Small intestine (tissue), 7 donors: Measurements from ENCODE around the gene HMCES. TPM values are rescaled to one million over a fixed set of nuclear protein-coding genes. Genes with fewer than 3 reads are reported as not detected.

Source experiments
- DNase-seq, 2 donors: peaks; one replicate each; pipeline versions ENCODE4 v3.0.0 to v3.0.0-alpha.2; 2013
- FAIRE-seq: peaks from 2 replicates; lab custom pipeline; 2012; peaks lifted over from hg19 to GRCh38; lab: Jason Lieb, UNC
- H3K27ac ChIP-seq, 3 donors: one replicate each; pipeline ENCODE4 v1.5.1; 2013; ENCODE audit warnings: low read length in 2 of 3, mild to moderate bottlenecking in 2 of 3, control low read depth in 1 of 3, inconsistent platforms in 1 of 3, low read depth in 1 of 3, moderate library complexity in 1 of 3
- H3K27me3 ChIP-seq, 3 donors: one replicate each; pipeline ENCODE4 v1.6.1; 2013; ENCODE audit warnings: low read length in 3 of 3, inconsistent platforms in 1 of 3; ENCODE audit not compliant: control insufficient read depth in 3 of 3, insufficient read depth in 3 of 3
- H3K36me3 ChIP-seq, 3 donors: one replicate each; pipeline ENCODE4 v1.6.1; 2013; ENCODE audit warnings: low read length in 3 of 3, inconsistent platforms in 1 of 3, low read depth in 1 of 3, mild to moderate bottlenecking in 1 of 3, moderate library complexity in 1 of 3; ENCODE audit not compliant: control insufficient read depth in 3 of 3, insufficient read depth in 2 of 3
- H3K4me1 ChIP-seq, 3 donors: one replicate each; pipeline ENCODE4 v1.6.1; 2013; ENCODE audit warnings: low read length in 2 of 3, inconsistent platforms in 1 of 3, low read depth in 1 of 3, mild to moderate bottlenecking in 1 of 3, moderate library complexity in 1 of 3; ENCODE audit not compliant: control insufficient read depth in 3 of 3, insufficient read depth in 2 of 3
- H3K4me3 ChIP-seq, 3 donors: one replicate each; pipeline ENCODE4 v1.5.1; 2013; ENCODE audit warnings: low read length in 3 of 3, control low read depth in 1 of 3, inconsistent platforms in 1 of 3, low read depth in 1 of 3, mild to moderate bottlenecking in 1 of 3, moderate library complexity in 1 of 3
- H3K9me3 ChIP-seq, 2 donors: one replicate each; pipeline ENCODE4 v1.6.1; 2013; ENCODE audit warnings: low read depth in 1 of 2, low read length in 1 of 2; ENCODE audit not compliant: control insufficient read depth in 2 of 2, insufficient read depth in 1 of 2
- WGBS, 3 donors: extraction: QIAGEN DNeasy Blood & Tissue Kit; methylation state at CpG; one replicate each; pipeline ENCODE4 v1.1.7; 2013; 5-methylcytosine and 5-hydroxymethylcytosine counted together
- polyA plus RNA-seq, 4 donors: library from polyadenylated mRNA; stranded (reverse) in 3 of 4; unstranded in 1 of 4; fragments of 200-250 nt in 3 of 4; fragments of 120-200 nt in 1 of 4; gene quantifications; one replicate each; pipeline versions ENCODE4 v1.2.1 to v1.2.3, GENCODE V29; 2013
- donor health status: healthy with polysubstance abuse.
- donor health status: control.
- donor health status: control.
- donor health status: Bipolar disorder and iron deficiency.
- donor health status: healthy.

HMCES gene
- polyA plus RNA-seq, 4 donors: 28.9 to 35.3 (median 34.5) TPM

DNA sequence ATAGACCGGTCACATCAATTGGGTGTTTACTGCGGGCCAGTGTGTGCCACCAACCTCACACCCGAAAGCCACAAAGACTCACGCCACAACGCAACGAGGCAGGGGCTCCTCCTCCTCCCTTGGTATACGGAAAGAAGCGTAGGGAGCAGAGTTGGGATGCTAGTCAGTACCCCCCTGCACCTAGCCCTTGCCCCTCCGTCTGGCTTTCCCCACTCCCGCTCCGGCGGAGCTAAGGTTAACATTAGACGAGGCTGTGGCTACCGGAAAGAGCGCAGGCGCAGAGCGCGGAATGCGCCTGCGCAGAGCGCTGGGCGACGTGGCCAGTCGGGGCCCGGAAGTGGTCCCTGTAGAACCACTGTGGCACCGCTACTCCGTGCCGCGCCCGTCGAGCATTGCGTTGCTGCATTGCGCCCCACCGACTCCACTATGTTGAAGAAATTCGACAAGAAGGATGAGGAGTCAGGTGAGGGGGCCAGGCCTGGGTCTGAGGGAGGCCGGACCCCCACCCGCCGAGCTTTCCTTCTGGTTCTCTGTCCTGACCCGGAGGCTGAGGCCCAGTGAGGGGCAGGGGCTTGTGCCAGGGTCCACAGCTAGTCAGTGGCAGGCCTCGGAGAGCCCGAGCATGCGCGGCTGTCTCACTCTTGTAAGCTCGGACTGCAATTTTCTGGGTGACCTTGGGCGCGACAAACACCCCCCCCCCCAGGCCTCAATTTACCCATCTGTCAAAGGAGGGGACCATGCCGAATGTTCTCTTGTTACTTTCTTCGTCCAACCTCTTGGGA, 29.2 kb upstream of the HMCES start, which contains the start of gene COPG1:
COPG1 (plus strand) TSS at position 323 of the 782 bp plus-strand sequence; CDS start at position 427, 104 bp downstream.
- DNase-seq (peak; percentile 91 to 98), FAIRE-seq (no peak)
- H3K27me3 ChIP-seq: no peaks in the 10 kb centered on the region
- no peaks in the 10 kb centered on the region for H3K9me3 ChIP-seq
- H3K4me1 ChIP-seq: peaks cover 4 to 17% (median 8%) of the 10 kb centered on the region in 3 donors
- H3K36me3 ChIP-seq: peaks cover 10 to 24% (median 16%) of the 10 kb centered on the region in 3 donors
- 0% methylated on average over 48 of the region's 48 CpGs for WGBS, 3 donors
- H3K27ac ChIP-seq: peak within 1 kb of the TSS; percentile 82 to 85 (median 84)
- peak within 1 kb of the TSS; percentile 94 to 100 (median 97) for H3K4me3 ChIP-seq

DNA sequence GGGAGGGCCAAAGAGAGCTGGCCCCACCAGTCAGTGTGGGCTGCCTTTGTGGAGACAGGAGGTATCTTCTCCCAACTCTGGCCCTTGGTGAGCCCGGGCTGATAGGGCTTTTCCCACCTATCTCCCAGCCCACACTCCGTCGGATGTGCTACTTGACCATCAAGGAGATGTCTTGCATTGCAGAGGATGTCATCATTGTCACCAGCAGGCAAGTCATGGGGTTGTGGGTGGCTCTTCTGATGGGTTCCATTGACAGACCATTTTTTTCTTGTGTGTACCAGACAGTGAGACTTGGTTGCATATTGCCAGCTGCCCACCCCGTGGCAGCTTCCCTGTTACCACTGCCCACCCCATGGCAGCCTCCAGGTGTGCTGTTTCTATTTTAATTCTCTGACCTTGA, 25.9 kb upstream of the HMCES start:
- FAIRE-seq: no peak
- 90 to 97% (median 94%) methylated on average over 4 of the region's 4 CpGs for WGBS, 3 donors

DNA sequence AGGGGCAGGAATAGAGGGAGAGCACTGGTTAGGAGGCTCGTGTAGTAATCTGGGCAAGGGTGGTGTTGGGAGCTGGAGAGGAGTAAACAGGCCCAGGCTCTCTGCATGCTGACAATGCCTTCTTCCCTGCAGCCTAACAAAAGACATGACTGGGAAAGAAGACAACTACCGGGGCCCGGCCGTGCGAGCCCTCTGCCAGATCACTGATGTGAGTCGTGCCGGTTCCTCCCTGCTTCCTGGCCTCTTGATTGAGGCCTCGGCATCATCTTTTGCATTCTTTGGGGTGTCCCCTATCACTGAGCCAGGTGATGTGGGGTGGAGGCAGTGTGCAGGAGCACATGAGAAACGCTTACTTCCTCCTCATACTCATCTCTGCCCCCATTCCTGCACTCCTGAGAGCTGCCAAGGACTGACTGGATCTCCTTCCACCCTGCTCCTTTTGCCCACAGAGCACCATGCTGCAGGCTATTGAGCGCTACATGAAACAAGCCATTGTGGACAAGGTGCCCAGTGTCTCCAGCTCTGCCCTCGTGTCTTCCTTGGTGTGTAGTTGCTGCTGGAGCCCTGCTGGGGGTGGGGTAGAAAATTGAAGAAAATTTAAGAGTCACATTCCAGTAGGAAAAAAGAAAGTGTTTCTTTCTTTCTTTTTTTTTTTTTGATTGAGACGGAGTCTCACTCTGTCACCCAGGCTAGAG, 24.0 kb upstream of the HMCES start:
- no peaks in the 10 kb centered on the region for H3K27me3 ChIP-seq
- FAIRE-seq: no peak
- no peak overlapping the region for H3K27ac ChIP-seq
- peaks cover 26 to 72% (median 40%) of the 10 kb centered on the region in 3 donors for H3K36me3 ChIP-seq
- no peak for DNase-seq
- no peak overlapping the region for H3K4me3 ChIP-seq
- no peaks in the 10 kb centered on the region for H3K9me3 ChIP-seq
- 87 to 94% (median 93%) methylated on average over 11 to 12 of the region's 12 CpGs for WGBS, 3 donors
- peaks cover 2 to 5% (median 2%) of the 10 kb centered on the region in 3 donors for H3K4me1 ChIP-seq

More for the DNA sequence above, 25.9 kb upstream of the HMCES start:
- H3K4me1 ChIP-seq: peaks cover 4 to 12% (median 8%) of the 10 kb centered on the region in 3 donors
- no peaks in the 10 kb centered on the region for H3K9me3 ChIP-seq
- no peak overlapping the region for H3K27ac ChIP-seq
- no peak for DNase-seq
- no peaks in the 10 kb centered on the region for H3K27me3 ChIP-seq
- no peak overlapping the region for H3K4me3 ChIP-seq
- peaks cover 24 to 57% (median 37%) of the 10 kb centered on the region in 3 donors for H3K36me3 ChIP-seq

DNA sequence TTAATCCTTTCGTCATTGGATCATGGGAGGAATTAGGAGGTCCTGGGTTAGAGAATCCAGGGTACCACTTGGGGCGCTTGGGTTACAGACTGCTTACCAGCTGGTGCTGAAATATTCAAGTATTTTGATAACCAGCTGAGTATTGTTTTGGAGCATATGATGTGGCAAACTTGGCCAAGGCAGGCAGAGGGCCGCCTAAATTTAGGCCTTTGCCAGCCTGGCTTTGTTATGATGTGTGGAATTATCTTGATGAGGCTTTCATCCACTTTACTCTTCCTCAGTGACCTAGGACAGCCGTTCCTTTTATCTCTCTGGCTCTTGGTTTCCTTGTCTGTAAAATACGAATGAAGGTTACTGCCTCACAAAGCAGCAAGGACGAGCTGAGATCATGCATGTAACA, 22.4 kb upstream of the HMCES start:
- no peak for FAIRE-seq
- H3K36me3 ChIP-seq: peaks cover 38 to 88% (median 49%) of the 10 kb centered on the region in 3 donors
- WGBS, 3 donors: 87 to 92% (median 90%) methylated on average over 6 of the region's 6 CpGs

DNA sequence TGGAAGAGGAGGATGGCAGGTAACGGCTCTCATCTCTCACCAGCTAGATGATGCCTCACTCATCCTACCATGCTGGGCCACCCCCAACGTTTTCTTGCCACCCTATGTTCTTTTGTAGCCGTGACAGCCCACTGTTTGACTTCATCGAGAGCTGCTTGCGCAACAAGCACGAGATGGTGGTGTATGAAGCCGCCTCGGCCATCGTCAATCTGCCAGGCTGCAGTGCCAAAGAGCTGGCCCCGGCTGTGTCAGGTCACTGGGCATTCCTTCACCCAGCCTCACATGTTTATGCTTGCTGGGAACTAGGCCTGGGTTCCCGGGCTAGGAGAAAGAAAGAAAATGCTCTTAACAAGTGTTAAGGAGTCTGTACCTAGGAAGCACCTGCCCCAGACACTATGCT, 21.1 kb upstream of the HMCES start:
- Histone ChIP-seq H3K36me3 (peaks cover 39 to 85% (median 46%) of the 10 kb centered on the region in 3 donors), H3K4me3 (no peak overlapping the region), H3K27me3 (no peaks in the 10 kb centered on the region), H3K27ac (no peak overlapping the region), H3K4me1 (no peaks in the 10 kb centered on the region), H3K9me3 (no peaks in the 10 kb centered on the region)
- DNase-seq (no peak), FAIRE-seq (no peak)
- 90 to 96% (median 95%) methylated on average over 11 of the region's 11 CpGs for WGBS, 3 donors

More for the DNA sequence above, 22.4 kb upstream of the HMCES start:
- H3K9me3 ChIP-seq: no peaks in the 10 kb centered on the region
- H3K4me1 ChIP-seq: no peaks in the 10 kb centered on the region
- H3K4me3 ChIP-seq: no peak overlapping the region
- H3K27ac ChIP-seq: no peak overlapping the region
- no peaks in the 10 kb centered on the region for H3K27me3 ChIP-seq
- no peak for DNase-seq

DNA sequence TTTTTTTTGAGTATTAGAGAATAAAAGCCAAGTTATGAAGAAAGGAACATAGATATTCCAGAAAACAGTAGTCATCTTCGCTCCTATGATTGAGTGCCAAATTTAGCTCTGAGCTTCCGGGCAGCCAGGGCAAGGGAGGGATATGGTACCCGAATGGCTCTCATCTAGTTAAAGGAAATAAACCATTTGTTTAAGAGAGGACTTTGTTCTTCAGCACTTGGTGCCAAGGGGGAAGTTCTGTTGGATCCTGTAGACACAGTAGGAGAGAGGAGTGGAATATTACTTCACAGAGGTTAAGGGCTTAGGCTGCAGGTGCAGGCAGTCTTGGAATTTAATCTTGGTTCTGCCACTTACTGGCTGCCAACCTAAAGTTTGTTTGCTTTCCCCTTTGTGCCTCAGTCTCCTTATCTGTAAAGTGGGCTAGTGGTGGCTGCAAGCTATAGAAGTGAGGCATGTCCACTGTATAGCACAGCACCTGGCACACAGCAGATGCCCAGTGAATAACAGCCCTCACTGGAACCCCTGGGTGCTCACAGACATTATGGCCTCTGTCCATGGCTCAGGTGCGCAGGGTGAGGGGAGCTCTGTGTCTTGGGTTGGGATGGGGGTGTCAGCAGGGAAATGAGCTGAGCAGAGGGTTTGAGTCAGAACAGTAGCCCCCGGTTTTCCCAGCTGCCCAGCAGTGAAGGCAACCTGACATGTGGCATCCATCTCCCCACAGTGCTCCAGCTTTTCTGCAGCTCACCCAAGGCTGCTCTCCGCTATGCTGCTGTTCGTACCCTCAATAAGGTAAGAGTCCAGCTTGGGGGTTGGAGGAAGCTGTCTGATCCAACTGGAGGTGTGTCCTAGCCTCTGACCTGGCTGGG, 18.8 kb upstream of the HMCES start:
- FAIRE-seq: no peak
- Histone ChIP-seq H3K4me1 (no peaks in the 10 kb centered on the region), H3K27me3 (no peaks in the 10 kb centered on the region), H3K9me3 (no peaks in the 10 kb centered on the region), H3K27ac (peak overlapping the region in 1 of 3 donors; percentile 52), H3K36me3 (peaks cover 44 to 88% (median 44%) of the 10 kb centered on the region in 3 donors), H3K4me3 (no peak overlapping the region)
- 62 to 82% (median 73%) methylated on average over 7 of the region's 7 CpGs for whole genome bisulfite sequencing, 3 donors
- peak in 1 of 2 donors; percentile 85 for DNase-seq

DNA sequence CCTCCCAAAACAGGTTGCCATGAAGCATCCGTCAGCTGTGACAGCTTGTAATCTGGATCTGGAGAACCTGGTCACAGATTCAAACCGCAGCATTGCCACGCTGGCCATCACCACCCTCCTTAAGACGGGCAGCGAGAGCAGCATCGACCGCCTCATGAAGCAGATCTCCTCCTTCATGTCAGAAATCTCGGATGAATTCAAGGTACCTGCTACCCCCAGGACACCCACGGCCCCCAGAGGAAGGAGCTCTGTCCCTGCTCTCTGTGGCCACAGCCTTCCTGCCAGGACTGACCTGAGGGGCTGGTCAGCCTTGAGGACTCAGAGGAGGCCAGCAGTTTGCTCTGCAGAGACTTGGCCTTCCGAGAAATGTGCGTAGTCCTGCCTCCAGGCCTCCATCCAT, 18.1 kb upstream of the HMCES start:
- Histone ChIP-seq H3K9me3 (no peaks in the 10 kb centered on the region), H3K27me3 (no peaks in the 10 kb centered on the region), H3K36me3 (peaks cover 46 to 88% (median 48%) of the 10 kb centered on the region in 3 donors), H3K4me1 (no peaks in the 10 kb centered on the region), H3K27ac (no peak overlapping the region), H3K4me3 (no peak overlapping the region)
- WGBS, 3 donors: 97% methylated on average over 11 of the region's 11 CpGs
- DNase-seq: no peak
- FAIRE-seq: no peak

DNA sequence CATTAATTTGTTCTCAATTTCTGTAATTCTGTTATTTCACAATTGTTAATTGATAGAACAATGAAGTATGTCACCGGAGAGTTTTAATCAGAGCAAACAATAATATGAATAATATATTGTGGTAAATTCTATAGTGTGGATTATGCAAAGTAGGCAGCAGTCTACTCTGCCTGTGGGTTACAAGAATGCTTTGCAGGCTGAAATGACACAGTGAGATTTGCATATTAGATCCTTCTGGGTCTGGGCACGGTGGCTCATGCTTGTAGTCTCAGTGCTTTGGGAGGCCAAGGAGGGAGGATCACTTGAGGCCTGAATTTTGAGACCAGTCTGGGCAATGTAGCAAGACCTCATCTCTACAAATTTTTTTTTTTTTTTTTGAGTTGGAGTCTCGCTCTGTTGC, 16.8 kb upstream of the HMCES start:
- no peaks in the 10 kb centered on the region for H3K9me3 ChIP-seq
- H3K36me3 ChIP-seq: peaks cover 43 to 86% (median 44%) of the 10 kb centered on the region in 3 donors
- DNase-seq: no peak
- no peaks in the 10 kb centered on the region for H3K4me1 ChIP-seq
- FAIRE-seq: no peak
- no peak overlapping the region for H3K4me3 ChIP-seq
- H3K27me3 ChIP-seq: no peaks in the 10 kb centered on the region
- no peak overlapping the region for H3K27ac ChIP-seq
- WGBS, 3 donors: 85 to 95% (median 86%) methylated on average over 2 to 3 of the region's 3 CpGs
